Measurements from ENCODE around the gene ASCL3. TPM values are rescaled to one million over a fixed set of nuclear protein-coding genes. Genes with fewer than 3 reads are reported as not detected.
"Not testable (repeated sequence)": the region's sequence is repeated elsewhere in the genome, so short reads cannot be mapped to it uniquely, and the experiment has no call there.

ASCL3 gene
- total and polyA plus RNA-seq, 2 experiments from 2014 or later = not detected

GRCh38 chr11:8986772-8987171 is 44.0 kb upstream of the ASCL3 start:
- not testable (repeated sequence) for H3K9me2 ChIP-seq (ENCODE audit: insufficient read depth); H3K4me2 ChIP-seq; H3K36me3 Mint-ChIP-seq (ENCODE audit: low read depth); H3K4me3 ChIP-seq; ATAC-seq; H3K27ac Mint-ChIP-seq; H3K27me3 ChIP-seq (ENCODE audit: insufficient read depth); H3K36me3 ChIP-seq (ENCODE audit: insufficient read depth); H3K4me1 Mint-ChIP-seq; DNase-seq (ENCODE audit: low spot score); H2AFZ ChIP-seq; H3K27me3 Mint-ChIP-seq (ENCODE audit: insufficient read depth, low read depth, poor library complexity); H3K79me2 ChIP-seq (replicated peaks; ENCODE audit: insufficient read depth); H3F3A ChIP-seq (replicated peaks; ENCODE audit: low read depth); H3K27ac ChIP-seq (ENCODE audit: low read depth); H3K4me3 Mint-ChIP-seq; H4K20me1 ChIP-seq (replicated peaks; ENCODE audit: insufficient read depth); H3K9me3 Mint-ChIP-seq; H3K4me1 ChIP-seq (ENCODE audit: insufficient read depth)

DNA sequence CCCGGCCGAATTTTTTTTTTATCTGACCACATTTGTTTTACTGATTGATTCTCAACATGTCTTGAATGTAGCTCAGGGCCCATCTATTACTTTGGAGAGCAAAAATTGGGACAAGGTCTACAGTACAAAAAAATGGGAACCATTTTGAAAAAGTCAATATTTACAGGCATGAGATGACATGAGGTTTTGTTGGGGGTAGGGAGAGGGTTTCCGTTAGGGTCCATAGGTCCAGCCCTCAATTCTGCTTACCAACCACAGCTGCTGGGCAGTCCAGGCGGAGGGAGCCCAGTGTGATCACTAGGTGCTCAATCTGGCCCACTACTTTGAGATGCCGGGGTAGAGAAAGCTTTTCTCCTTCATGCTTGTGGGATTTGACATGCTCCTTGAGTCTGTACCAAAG is 42.6 kb upstream of the ASCL3 start:
- Histone ChIP-seq H3K36me3 (ENCODE audit: insufficient read depth) (no peaks in the 10 kb centered on the region), H3K4me3 (no peak overlapping the region), H3K27ac (ENCODE audit: low read depth) (no peak overlapping the region), H2AFZ (no peak overlapping the region), H3K4me1 (ENCODE audit: insufficient read depth) (no peaks in the 10 kb centered on the region), H3K4me2 (no peak overlapping the region), H3K9me2 (ENCODE audit: insufficient read depth) (no peaks in the 10 kb centered on the region), H4K20me1 (replicated peaks; ENCODE audit: insufficient read depth) (no peaks in the 10 kb centered on the region), H3K27me3 (ENCODE audit: insufficient read depth) (no peaks in the 10 kb centered on the region), H3K79me2 (replicated peaks; ENCODE audit: insufficient read depth) (no peaks in the 10 kb centered on the region), H3F3A (replicated peaks; ENCODE audit: low read depth) (no peaks in the 10 kb centered on the region)
- Mint-ChIP-seq H3K4me3 (no peak overlapping the region), H3K4me1 (peaks cover 7% of the 10 kb centered on the region; the same call in 2 of the 3 replicates), H3K36me3 (ENCODE audit: low read depth) (peaks cover 2% of the 10 kb centered on the region; the same call in 1 of the 3 replicates), H3K9me3 (no peaks in the 10 kb centered on the region), H3K27ac (no peak overlapping the region), H3K27me3 (ENCODE audit: insufficient read depth, low read depth, poor library complexity) (no peaks in the 10 kb centered on the region)
- DNase-seq (ENCODE audit: low spot score) (no peak), ATAC-seq (no peak)
- no peak for TF ChIP-seq CTCF (conservative IDR thresholded peaks at IDR 0.05; ENCODE audit: low read depth in 2 of 2)
- TF ChIP-seq JUNB (IDR thresholded peaks at IDR 0.05; ENCODE audit: unreplicated experiment) = no peak
- no peak for TF ChIP-seq ETS1 (IDR thresholded peaks at IDR 0.05)
- TF ChIP-seq EZH2 (IDR thresholded peaks at IDR 0.05; ENCODE audit: low read depth, unreplicated experiment) = no peak
- no peak for TF ChIP-seq ZNF114 (CRISPR knock-in tag; IDR thresholded peaks at IDR 0.05)
- TF ChIP-seq, protein P1, sequence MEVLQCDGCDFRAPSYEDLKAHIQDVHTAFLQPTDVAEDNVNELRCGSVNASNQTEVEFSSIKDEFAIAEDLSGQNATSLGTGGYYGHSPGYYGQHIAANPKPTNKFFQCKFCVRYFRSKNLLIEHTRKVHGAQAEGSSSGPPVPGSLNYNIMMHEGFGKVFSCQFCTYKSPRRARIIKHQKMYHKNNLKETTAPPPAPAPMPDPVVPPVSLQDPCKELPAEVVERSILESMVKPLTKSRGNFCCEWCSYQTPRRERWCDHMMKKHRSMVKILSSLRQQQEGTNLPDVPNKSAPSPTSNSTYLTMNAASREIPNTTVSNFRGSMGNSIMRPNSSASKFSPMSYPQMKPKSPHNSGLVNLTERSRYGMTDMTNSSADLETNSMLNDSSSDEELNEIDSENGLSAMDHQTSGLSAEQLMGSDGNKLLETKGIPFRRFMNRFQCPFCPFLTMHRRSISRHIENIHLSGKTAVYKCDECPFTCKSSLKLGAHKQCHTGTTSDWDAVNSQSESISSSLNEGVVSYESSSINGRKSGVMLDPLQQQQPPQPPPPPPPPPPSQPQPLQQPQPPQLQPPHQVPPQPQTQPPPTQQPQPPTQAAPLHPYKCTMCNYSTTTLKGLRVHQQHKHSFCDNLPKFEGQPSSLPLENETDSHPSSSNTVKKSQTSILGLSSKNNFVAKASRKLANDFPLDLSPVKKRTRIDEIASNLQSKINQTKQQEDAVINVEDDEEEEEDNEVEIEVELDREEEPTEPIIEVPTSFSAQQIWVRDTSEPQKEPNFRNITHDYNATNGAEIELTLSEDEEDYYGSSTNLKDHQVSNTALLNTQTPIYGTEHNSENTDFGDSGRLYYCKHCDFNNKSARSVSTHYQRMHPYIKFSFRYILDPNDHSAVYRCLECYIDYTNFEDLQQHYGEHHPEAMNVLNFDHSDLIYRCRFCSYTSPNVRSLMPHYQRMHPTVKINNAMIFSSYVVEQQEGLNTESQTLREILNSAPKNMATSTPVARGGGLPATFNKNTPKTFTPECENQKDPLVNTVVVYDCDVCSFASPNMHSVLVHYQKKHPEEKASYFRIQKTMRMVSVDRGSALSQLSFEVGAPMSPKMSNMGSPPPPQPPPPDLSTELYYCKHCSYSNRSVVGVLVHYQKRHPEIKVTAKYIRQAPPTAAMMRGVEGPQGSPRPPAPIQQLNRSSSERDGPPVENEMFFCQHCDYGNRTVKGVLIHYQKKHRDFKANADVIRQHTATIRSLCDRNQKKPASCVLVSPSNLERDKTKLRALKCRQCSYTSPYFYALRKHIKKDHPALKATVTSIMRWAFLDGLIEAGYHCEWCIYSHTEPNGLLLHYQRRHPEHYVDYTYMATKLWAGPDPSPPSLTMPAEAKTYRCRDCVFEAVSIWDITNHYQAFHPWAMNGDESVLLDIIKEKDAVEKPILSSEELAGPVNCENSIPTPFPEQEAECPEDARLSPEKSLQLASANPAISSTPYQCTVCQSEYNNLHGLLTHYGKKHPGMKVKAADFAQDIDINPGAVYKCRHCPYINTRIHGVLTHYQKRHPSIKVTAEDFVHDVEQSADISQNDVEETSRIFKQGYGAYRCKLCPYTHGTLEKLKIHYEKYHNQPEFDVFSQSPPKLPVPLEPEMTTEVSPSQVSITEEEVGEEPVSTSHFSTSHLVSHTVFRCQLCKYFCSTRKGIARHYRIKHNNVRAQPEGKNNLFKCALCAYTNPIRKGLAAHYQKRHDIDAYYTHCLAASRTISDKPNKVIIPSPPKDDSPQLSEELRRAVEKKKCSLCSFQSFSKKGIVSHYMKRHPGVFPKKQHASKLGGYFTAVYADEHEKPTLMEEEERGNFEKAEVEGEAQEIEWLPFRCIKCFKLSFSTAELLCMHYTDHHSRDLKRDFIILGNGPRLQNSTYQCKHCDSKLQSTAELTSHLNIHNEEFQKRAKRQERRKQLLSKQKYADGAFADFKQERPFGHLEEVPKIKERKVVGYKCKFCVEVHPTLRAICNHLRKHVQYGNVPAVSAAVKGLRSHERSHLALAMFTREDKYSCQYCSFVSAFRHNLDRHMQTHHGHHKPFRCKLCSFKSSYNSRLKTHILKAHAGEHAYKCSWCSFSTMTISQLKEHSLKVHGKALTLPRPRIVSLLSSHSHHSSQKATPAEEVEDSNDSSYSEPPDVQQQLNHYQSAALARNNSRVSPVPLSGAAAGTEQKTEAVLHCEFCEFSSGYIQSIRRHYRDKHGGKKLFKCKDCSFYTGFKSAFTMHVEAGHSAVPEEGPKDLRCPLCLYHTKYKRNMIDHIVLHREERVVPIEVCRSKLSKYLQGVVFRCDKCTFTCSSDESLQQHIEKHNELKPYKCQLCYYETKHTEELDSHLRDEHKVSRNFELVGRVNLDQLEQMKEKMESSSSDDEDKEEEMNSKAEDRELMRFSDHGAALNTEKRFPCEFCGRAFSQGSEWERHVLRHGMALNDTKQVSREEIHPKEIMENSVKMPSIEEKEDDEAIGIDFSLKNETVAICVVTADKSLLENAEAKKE (CRISPR knock-in tag; IDR thresholded peaks at IDR 0.05) = no peak
- TF ChIP-seq EZH2phosphoT487 (IDR thresholded peaks at IDR 0.05; ENCODE audit: unreplicated experiment) = no peak
- TF ChIP-seq NANOG (IDR thresholded peaks at IDR 0.05; ENCODE audit: borderline replicate concordance) = no peak
- no peak for TF ChIP-seq POLR2AphosphoS5 (IDR thresholded peaks at IDR 0.05; ENCODE audit: low read depth)
- TF ChIP-seq ZNF331 (CRISPR knock-in tag; IDR thresholded peaks at IDR 0.05; ENCODE audit: low read depth) = no peak
- no peak for TF ChIP-seq STAT1 (IDR thresholded peaks at IDR 0.05; ENCODE audit: unreplicated experiment)
